A204.1 (cell line): ENCODE data around the gene CLDN22.

ENCODE experiments used
- FAIRE-seq: peaks from 2 replicates; lab custom pipeline; 2012; peaks lifted over from hg19 to GRCh38; lab: Jason Lieb, UNC

The CLDN22 gene

DNA sequence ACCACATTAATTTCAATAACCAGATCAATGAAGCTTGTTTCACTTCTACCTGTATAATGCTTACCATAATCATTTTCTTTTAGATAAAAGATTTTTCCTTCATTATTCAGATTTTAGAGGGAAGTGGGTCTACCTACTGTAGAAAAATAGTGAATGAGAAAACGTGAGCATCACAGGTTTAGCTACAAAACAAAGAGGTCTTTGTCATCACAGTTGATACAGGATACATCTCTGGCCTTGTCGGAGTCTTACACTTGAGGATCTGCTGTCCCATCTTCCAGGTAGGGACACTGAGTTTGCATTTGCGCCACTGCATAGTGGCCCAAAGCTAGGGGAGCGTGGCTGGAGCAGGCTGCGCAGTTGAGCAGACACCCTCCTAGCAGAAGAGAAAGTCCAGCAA is 1.4 kb upstream of the CLDN22 start:
- FAIRE-seq = no peak

DNA sequence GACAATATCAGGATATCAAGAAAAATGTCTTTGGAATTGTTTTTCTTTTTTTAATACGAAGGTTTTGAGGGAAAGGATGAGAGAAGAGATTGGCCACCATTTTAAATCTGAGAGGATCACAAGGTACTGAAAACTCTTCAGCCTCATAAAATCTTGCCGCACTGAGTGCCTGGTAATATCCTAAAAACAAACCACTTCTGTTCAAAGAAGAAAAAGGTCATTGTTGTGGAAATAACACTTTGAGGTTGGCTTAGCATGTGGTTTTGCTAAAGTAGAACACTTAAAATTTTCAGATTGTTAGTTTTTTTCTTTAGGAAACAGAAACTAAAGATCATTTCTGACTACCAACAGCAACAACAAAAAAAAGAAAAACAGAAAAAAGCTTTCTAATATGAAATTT is 1.0 kb upstream of the CLDN22 start:
- no peak for FAIRE-seq

DNA sequence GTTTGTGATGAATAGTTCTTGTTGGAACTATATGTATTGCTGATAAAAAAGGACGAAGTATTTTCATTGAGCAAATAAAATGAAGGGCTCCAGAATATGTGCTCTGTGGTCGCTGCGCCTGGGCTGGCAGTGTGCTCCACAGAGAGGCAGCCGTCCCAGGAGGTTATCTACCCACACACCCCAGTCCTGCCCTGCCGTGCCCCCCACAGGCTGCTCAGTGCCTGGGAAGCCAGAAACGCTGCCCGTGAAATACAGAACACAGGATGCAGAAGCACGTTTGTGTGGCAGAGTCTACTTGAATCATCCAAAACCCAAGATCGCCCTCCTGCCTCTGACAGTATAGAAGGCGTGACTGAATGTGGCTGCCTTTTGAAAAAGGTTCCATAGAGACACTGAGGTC is 1.4 kb downstream of the CLDN22 start:
- FAIRE-seq = no peak

DNA sequence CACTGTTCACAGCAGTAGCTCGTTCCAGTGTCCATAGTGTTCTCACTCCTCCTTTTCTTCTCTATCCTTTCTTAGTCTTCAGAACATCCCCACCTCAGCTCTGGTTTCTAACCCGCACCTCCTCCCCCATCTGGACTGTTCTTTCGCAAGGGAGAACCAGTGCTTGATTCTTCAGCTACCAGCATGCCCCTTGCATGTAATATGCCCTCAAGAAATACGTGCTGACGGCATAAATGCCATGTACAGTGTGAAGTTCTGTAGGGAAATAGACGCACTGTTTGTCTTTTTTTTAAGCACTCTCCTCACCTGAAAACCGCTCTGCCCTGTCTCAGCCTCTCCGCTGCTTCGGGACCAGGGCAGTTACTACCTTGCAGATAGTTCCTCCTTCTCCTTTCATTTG is 5.3 kb downstream of the CLDN22 start:
- FAIRE-seq = no peak

DNA sequence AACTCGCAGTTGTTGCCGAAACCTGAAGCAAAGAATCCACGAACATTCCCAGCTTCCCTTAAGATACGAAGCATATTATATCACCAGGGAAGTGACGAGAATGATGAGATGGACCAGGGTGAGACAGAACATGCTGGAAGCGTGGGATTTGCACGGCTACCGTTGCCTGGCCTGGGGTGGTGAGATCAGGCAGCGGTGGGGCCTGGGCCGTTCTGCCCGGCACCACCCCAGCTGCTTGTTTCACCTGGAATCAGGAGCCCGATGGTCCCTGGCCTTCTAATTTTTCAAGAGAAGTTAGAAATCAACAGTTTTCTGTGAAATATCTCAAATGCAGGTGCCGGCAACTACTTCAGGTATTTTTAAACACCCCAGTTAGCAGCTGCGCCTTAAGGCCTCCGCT is 5.7 kb downstream of the CLDN22 start:
- FAIRE-seq = no peak

DNA sequence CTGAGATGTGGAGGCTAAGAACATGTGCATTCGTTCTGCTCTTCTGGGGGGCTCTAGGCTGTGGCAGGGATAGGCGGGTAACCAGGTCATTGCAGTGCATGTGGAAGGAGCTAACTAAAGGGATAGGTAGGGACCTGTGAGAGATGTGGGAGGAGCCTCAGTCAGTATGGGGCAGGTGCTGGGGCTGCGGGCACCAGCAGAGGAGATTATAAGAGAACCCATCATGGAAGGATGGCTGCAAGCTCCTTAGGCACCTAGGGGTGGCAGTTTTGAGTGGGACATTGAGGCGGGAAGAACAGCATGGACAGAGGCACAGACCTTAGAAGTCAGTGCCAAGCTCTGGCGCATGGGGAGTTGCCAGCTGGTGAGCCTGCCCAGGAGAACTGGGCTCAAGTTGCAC is 7.2 kb downstream of the CLDN22 start:
- no peak for FAIRE-seq

DNA sequence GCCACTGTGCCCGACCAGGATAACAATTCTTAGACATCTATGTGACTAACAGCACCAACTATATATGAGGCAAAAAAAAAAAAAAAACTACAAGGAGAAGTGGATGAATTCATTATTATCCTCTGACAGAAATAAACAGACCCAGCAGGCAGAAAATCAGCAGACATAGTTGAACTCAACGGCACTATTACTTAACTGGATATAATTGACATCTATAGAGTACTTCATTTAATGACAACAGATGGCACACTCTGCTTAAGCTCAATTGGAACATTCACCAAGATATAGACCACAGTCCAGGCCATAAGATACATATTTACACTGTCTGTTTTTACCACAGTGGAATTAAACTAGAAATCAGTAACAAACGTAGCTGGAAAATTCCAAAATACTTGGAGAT is 13.3 kb downstream of the CLDN22 start:
- no peak for FAIRE-seq

DNA sequence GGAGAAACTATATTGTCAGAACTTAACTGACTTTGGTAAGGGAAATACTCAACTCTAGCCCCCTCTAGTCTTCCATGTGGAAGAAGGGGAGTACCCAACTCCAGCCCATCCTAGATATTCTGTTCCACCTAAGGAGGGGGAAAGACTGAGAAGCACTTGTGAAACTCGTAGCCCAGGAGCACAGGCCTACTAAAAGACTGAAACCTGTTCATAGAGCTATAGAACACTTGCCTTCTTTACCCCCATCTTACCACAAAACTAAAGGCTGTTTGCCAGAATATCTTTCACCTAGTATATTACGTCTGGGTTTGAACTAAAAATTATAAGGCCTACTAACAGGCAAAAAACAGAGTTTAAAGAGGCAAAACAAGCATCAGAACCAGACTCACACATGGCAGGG is 15.5 kb downstream of the CLDN22 start:
- FAIRE-seq = no peak

DNA sequence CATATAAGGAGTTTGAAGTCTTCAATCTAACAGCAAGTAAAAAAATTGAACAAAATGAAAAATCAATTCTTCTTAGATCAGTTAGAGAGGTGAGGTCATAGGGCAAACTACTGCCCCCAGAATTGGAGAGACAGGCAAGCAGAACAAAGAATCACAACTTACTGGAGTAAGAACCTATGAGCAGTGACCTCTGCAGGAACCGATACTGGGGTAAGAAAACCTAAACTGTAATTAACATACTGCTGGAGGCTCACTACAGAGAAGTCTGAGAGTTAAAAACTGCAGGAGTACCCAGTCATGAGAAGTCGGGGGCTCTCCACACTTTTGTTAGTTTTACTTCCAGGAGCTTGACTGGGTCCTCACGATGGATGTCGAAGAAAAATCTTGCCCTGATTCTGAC is 16.0 kb downstream of the CLDN22 start:
- no peak for FAIRE-seq

DNA sequence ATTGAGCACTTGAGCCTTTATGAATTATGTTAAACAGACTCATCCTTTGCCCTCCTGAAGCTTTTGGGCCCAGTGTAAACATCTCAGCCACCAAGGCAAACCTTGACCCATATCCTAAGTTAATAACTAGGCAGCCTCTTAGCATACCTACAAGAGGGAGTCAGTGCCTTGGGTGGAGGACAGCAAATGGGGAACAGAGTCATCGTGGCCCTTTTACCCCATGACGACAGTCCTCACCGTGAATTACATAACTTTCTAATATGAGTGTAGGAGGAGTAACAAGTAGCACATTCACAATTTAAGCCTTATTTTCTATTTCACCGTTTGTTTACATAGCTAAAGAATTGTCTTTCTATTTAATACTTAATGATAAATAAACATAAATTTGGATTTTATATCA is 16.8 kb downstream of the CLDN22 start:
- FAIRE-seq = no peak

DNA sequence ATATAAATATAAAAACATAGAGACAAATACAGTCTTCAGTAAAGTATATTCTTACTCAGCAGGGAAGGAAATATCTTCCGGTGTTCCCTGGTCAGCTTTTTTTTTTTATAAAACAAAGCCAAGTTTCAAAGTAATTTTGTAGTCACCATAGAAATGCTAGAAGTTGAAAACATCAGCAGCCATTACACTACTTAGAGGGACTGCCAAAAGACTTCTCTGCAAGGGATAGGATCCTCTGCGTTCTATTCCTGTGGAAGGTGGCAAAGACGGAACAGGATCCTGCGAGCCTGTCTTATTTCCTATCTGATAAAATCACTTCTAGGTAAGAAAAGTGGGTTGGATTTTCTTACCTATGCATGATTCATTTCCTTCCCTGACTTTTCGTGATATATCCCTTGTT is 19.4 kb downstream of the CLDN22 start:
- no peak for FAIRE-seq

DNA sequence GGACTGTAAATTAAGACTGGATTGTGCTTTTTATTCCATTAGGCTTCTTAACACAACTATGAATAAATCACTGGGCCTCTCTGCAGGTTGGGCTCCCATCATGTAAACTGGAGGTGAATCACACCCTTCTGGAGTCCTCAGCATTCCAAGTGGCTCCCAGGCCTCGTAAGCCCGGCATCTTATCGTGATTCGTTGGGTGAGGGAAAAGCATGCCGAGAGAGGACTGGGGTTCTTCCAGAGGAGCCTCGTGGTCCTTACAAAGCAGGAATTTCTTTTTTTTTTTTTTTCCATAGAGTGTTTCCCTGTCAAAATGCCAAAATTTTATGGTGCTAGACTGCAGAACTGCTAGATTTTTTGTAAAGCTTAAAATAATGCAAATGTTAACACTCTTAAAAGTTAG is 20.0 kb downstream of the CLDN22 start:
- no peak for FAIRE-seq

DNA sequence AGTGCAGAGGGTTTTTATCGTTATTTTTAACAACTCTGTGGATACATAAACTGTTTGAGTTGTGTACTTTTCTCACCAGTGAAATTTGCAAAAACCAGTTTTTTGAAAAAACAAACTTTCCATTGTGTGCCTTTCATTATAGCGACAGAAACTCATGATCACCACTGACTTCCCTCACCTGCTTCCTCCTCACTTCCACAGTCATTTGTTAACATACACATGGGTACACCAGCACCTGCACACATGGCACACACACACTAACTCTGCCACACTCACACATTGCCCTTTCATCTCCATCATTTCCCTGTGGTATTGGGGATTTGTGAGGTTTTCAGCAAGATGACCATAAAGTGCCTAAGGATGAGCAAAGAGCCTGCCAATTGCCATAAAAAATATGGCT is 20.6 kb downstream of the CLDN22 start:
- no peak for FAIRE-seq

DNA sequence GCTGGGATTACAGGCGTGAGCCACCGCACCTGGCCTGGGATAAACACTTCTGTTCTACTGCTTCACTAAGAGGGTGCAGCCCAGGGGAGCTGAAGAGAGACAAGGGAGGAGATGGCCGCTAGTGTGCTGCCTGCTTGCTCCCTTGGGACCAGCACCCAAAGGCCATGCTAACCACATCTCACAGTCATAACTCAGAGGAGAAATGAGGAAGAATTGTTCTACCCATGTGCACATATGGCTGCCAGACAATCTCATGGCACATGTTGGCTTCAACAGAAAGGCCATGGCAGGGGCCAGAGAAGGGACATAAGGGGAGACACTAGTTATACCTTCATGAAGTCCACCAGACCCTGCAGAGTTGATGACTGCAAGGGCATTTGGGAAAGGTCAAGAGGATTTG is 22.4 kb downstream of the CLDN22 start:
- FAIRE-seq = no peak

DNA sequence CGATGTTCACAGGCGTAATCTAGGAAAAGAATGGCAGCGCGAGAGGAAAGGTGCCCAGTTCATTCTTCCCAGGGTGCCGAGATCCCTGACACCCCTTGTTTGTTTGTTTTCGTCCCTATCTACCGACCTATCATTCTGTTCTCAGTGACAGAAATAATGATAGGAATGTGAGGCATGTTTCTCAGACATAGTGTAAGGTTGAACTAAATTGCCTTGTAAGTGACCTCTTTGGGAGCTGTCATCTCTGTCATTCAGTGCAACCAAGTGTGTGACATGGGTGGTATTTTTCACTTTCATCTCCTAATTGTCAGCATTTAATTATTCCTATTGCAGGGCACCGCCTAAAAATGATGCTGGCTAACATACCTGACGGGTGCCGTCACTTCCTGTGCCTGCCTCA is 24.4 kb downstream of the CLDN22 start:
- no peak for FAIRE-seq

DNA sequence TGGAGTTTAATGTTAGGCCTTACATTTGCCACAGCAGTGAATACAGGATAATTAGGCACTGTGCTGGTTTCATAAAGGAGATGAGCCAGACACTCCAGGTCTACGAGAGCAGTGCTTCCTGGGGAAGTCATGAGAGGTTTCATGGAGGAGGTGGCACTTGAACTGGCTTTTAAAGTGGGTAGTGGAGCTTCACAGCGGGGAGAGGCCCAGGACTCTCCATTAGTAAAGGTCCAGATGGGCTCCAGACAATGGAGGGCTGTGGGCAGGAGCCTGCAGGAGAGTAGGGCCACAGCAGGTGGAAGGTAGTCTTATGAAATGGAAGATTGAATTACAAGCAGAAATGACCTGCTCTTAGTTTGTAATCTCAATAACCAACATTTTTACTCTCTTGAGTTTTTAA is 29.0 kb downstream of the CLDN22 start:
- no peak for FAIRE-seq

DNA sequence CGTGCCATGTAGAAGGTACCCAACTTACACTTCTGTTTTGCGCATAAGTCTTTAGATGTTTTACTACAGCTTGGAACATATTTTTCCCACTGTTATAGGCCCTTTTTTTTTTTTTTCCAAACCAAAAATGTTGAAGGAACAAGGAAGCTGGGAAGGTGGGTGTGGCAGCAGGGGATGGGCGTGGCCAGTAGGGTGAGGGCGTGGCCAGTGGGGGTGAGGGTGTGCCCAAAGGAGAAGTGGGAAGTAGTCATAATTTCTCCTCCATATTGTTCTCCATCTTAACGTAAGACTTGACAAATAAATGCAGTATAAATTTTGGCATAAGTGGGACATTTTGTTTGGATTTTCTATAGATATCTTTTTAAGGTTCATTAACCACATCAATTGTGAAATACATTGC is 30.4 kb downstream of the CLDN22 start:
- no peak for FAIRE-seq

DNA sequence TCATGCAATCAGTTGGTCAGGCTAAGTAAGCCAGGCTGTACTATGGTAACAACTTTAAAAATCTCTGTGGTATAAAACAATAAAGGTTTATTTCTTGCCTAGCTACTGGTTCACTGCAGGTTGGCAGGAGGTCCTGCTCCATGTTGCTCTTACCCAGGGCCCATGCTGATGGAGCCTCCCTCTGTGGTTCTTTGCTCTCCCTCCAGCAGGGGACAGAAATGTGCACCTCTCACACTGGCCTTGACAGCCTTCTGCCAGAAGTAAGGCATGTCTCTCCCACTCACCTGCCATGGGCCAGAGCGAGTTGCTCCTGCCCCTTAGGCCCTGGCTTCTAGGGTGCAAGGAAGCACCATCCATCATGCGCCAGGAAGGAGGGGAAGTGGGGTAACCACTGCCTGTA is 31.1 kb downstream of the CLDN22 start:
- FAIRE-seq = no peak

DNA sequence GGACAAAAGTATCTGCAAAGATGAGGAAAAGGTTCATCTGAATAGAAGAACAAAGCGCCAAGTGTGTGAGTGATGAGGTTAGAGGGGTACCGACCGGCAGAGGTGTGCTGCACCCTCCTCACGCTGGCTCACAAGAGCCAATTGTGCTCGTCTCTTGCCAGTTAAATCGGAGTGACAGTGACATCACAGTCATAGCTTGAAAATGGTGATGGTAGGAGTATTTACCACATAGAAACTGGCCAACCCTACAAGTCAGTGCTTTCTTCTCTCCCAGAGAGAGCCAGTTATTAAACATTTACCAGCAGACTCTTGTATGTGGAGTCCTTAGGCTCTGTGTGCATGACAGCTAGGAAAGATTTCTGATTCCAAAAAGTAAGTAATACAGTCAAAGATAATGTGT is 32.4 kb downstream of the CLDN22 start:
- FAIRE-seq = no peak

DNA sequence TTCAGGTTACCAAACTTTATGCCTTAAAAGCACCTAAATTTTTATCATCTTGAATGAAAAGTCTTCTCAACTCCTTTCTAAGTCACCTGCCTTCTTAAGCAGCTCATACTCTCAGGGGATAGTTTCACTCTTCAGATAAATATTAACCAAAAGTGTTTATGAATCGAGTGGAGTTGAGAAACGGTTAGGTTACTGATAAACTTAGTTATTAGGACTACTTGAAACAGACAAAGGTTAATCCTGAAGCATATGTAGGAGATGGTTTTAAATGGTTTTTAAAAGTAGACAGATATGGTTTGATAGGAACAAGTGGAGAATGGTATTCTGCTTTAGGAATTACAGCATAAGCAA is 32.8 kb downstream of the CLDN22 start:
- FAIRE-seq = no peak

DNA sequence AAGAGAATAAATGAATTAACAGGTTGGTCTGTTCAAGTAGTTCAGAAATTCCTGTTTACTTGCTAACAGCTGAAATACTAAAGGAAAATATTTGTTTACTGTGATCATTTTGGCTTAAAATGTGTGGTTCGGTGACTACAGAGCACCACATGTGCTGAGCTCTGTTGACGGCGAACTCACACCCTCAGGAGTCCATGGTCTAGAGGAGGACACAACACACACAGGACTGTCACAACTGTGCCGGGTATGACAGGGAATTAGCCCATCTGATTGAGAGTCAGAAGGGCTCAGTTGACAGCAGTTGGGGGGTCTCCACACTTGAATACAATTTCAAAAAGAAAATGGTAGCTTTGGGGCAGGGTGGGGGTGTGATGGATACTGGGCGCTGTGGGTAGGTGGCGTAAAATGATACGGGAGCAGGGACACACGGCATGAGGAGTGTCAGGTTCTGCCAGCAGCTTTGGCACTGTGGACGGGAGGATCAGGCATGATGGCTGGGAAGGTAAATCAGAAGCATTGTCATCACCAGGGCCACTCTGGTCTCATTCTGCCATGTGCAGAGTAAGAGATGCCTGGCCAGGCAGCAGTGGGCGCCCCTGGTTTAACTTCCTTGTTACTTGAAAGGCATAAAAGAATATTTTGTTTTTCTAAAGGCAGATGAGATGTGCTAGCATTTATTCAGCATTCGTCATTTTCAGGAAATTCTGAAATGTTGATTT is 33.3 kb downstream of the CLDN22 start:
- no peak for FAIRE-seq

DNA sequence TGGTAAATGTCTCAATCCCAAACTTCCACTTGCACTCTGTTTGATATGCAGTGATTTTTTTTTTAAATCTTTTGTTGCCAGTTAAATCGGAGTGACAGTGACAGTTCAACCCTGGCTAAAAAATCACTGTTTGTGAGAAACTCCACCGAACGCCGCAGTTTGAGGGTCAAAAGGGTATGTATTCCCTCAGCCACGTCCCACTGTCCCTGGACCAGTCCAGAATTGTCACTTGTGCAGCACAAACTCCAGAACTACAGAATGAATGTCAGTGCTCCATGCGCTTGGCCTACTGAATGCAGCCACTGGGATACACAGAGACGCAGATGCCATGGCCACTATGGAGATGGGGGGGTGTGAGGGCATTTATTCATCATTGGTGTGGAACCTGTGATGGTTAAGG is 34.2 kb downstream of the CLDN22 start:
- FAIRE-seq = no peak

DNA sequence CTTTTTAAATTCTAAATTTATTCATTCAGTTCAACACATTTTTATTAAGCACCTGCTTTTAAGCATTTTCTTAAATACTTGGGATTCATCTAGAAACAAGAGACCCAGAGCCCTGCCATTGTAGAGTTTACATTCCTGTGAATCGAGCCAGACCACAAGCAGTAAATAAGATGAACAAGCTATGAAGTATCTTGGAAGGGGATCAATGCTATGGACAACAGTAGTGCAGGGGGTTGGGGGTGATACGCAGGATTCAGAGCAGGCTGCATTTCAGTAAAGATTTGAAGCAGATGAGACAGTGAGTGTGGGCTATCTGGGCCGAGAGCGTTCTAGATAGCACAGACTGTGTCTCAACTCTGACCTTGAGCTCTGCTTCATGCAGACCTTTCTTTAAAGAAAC is 35.1 kb downstream of the CLDN22 start:
- no peak for FAIRE-seq

DNA sequence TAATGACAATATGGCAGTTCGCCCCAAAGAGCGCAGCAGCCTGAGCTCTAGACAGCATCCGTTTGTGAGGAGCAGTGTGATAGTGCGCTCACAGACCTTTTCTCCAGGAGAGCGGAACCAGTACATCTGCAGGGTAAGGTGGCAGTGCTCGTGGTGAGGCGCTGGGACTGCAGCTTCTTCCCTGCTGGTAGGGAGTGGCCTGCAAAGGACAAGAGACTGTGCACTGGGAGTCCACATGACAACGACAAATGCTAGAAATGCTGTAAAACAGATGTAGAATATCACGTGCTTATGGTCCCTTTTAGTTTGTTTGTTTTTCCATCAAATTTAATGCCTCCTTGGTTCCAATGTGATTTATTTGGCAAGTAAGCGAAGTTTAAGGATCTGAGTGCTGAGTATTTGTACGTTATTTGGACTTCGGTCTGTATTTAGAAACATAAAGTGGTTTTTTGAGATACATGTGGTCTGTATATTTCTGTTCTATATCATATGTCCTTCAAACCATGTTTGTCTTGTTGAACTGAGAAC is 35.8 kb downstream of the CLDN22 start:
- no peak for FAIRE-seq

DNA sequence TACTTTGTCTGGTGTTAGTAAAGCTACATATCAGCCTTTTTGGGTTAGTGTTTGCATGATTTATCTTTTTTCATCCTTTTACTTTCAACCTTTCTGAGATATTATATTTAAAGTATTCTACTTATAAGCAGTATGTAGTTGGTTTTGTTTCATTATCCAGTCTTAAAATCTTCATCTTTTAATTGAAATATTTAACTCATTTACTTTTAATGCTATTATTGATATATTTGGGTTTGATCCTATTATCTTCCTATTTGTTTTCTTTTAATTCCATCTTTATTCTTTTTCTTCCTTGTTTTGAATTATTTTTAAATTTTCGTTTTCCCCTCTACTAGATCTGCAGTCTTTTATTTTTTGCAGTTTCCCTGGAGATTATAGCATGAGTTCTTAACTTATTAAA is 44.0 kb downstream of the CLDN22 start:
- FAIRE-seq = no peak
